ENCODE results near the gene CEP170B. TPM values are rescaled to one million over a fixed set of nuclear protein-coding genes. Genes with fewer than 3 reads are reported as not detected.
"Not testable (repeated sequence)": the region's sequence is repeated elsewhere in the genome, so short reads cannot be mapped to it uniquely, and the experiment has no call there.

Gene CEP170B
- total RNA-seq, 1 experiment from 2014 or later = 13.6 TPM

- no peak overlapping the region for H3K4me3 ChIP-seq
- no peaks in the 10 kb centered on the region for H3K9me3 ChIP-seq
- no peaks in the 10 kb centered on the region for H3K27me3 ChIP-seq
- DNase-seq = no peak
- H3K36me3 ChIP-seq = peaks cover 3% of the 10 kb centered on the region; the same call in 1 of the 2 replicates
These were observed 15.6 kb downstream of the CEP170B start for GRCh38 chr14:104880584-104881210.

- no peak for DNase-seq
These were observed 16.4 kb downstream of the CEP170B start for GRCh38 chr14:104881369-104881979.

GRCh38 chr14:104882325-104882973 is 17.4 kb downstream of the CEP170B start:
- no peak overlapping the region for H3K4me3 ChIP-seq
- peak; percentile 48 for DNase-seq
- H3K9me3 ChIP-seq = no peaks in the 10 kb centered on the region
- no peaks in the 10 kb centered on the region; the same call in 1 of the 2 replicates for H3K36me3 ChIP-seq
- H3K27me3 ChIP-seq = no peaks in the 10 kb centered on the region

More at GRCh38 chr14:104881369-104881979, 16.4 kb downstream of the CEP170B start:
- no peak overlapping the region for H3K4me3 ChIP-seq
- H3K27me3 ChIP-seq = no peaks in the 10 kb centered on the region
- H3K9me3 ChIP-seq = no peaks in the 10 kb centered on the region
- H3K36me3 ChIP-seq = peaks cover 3% of the 10 kb centered on the region; the same call in 1 of the 2 replicates

GRCh38 chr14:104882991-104883660 is 18.1 kb downstream of the CEP170B start:
- Histone ChIP-seq H3K36me3 (no peaks in the 10 kb centered on the region; the same call in 1 of the 2 replicates), H3K4me3 (no peak overlapping the region), H3K9me3 (no peaks in the 10 kb centered on the region), H3K27me3 (no peaks in the 10 kb centered on the region)
- no peak for DNase-seq

- DNase-seq = no peak
- H3K27me3 ChIP-seq = no peaks in the 10 kb centered on the region
- H3K9me3 ChIP-seq = no peaks in the 10 kb centered on the region
- H3K36me3 ChIP-seq = no peaks in the 10 kb centered on the region; the same call in 1 of the 2 replicates
- no peak overlapping the region for H3K4me3 ChIP-seq
These were observed 18.8 kb downstream of the CEP170B start for GRCh38 chr14:104883681-104884361.

- H3K36me3 ChIP-seq, DNase-seq, H3K27me3 ChIP-seq, H3K9me3 ChIP-seq, H3K4me3 ChIP-seq: not testable (repeated sequence)
These were observed 19.3 kb downstream of the CEP170B start for GRCh38 chr14:104884381-104884780.

GRCh38 chr14:104885031-104885972 is 20.2 kb downstream of the CEP170B start:
- Histone ChIP-seq H3K4me3 (no peak overlapping the region), H3K9me3 (no peaks in the 10 kb centered on the region), H3K27me3 (no peaks in the 10 kb centered on the region), H3K36me3 (no peaks in the 10 kb centered on the region; the same call in 1 of the 2 replicates)
- DNase-seq = no peak

GRCh38 chr14:104885973-104886689 is 21.1 kb downstream of the CEP170B start:
- Histone ChIP-seq H3K9me3 (no peaks in the 10 kb centered on the region), H3K36me3 (no peaks in the 10 kb centered on the region; the same call in 1 of the 2 replicates), H3K4me3 (no peak overlapping the region), H3K27me3 (no peaks in the 10 kb centered on the region)
- no peak for DNase-seq

GRCh38 chr14:104886690-104887622 is 21.9 kb downstream of the CEP170B start:
- H3K36me3 ChIP-seq = no peaks in the 10 kb centered on the region; the same call in 1 of the 2 replicates
- no peaks in the 10 kb centered on the region for H3K9me3 ChIP-seq
- no peak overlapping the region for H3K4me3 ChIP-seq
- no peaks in the 10 kb centered on the region for H3K27me3 ChIP-seq
- no peak for DNase-seq

GRCh38 chr14:104887623-104888488 is 22.8 kb downstream of the CEP170B start:
- no peaks in the 10 kb centered on the region for H3K9me3 ChIP-seq
- DNase-seq = no peak
- no peak overlapping the region for H3K4me3 ChIP-seq
- H3K36me3 ChIP-seq = no peaks in the 10 kb centered on the region; the same call in 1 of the 2 replicates
- no peaks in the 10 kb centered on the region for H3K27me3 ChIP-seq

- Histone ChIP-seq H3K36me3 (no peaks in the 10 kb centered on the region; the same call in 1 of the 2 replicates), H3K27me3 (no peaks in the 10 kb centered on the region), H3K9me3 (no peaks in the 10 kb centered on the region), H3K4me3 (no peak overlapping the region)
- no peak for DNase-seq
These were observed 23.7 kb downstream of the CEP170B start for GRCh38 chr14:104888489-104889374.

- DNase-seq = no peak
- no peaks in the 10 kb centered on the region for H3K9me3 ChIP-seq
- H3K36me3 ChIP-seq = no peaks in the 10 kb centered on the region; the same call in 1 of the 2 replicates
These were observed 24.3 kb downstream of the CEP170B start for GRCh38 chr14:104889375-104889757.

More at GRCh38 chr14:104889375-104889757, 24.3 kb downstream of the CEP170B start:
- Histone ChIP-seq H3K27me3 (no peaks in the 10 kb centered on the region), H3K4me3 (no peak overlapping the region)

All from MG63 (cell line).